Testis (tissue), 3 donors: ENCODE measurements around the gene VCX3B. TPM values are rescaled to one million over a fixed set of nuclear protein-coding genes. Genes with fewer than 3 reads are reported as not detected.

Source experiments
- DNase-seq: peaks from one replicate; pipeline ENCODE4 v3.0.0-alpha.2; 2019
- H3K27ac ChIP-seq, 2 donors: fragments of 200-600 bp; sonication (generic); one replicate each; pipeline ENCODE4 v1.5.1; 2019
- H3K27me3 ChIP-seq: fragments of 200-600 bp; sonication (generic); one replicate; pipeline ENCODE4 v1.5.1; 2019
- H3K36me3 ChIP-seq: fragments of 200-600 bp; sonication (generic); one replicate; pipeline ENCODE4 v1.5.1; 2017; ENCODE audit warnings: low read depth; ENCODE audit errors: missing control alignments
- H3K4me1 ChIP-seq: fragments of 200-600 bp; sonication (generic); one replicate; pipeline ENCODE4 v1.5.1; 2019
- H3K4me3 ChIP-seq, 2 donors: fragments of 200-600 bp; sonication (generic); one replicate each; pipeline ENCODE4 v1.5.1; 2017 to 2019
- H3K9me3 ChIP-seq: fragments of 200-600 bp; sonication (generic); one replicate; pipeline ENCODE4 v1.5.1; 2017
- POLR2A ChIP-seq: fragments of 450-650 bp; IDR thresholded peaks from one replicate; pipeline ENCODE4 v1.6.1; 2017; ENCODE audit warnings: antibody characterized with exemption, mild to moderate bottlenecking, moderate library complexity
- WGBS, 2 donors: methylation state at CpG; one replicate each; pipeline ENCODE4 v1.1.5; 2018; 5-methylcytosine and 5-hydroxymethylcytosine counted together
- intact Hi-C: fragments of 100-400 bp; cut with DNase I; formaldehyde crosslinking; loops from one replicate; pipeline ENCODE4 v1.15.1; 2023; ENCODE audit warnings: low total_unique reads
- polyA plus RNA-seq: library from polyadenylated mRNA; stranded (reverse); fragments of 350-450 nt; fragmentation: Illumina TruSeq; extraction: RNeasy Lipid Tissue Mini Kit (QIAGEN cat#74804); gene quantifications from one replicate; pipeline ENCODE4 v1.2.3, GENCODE V29; 2014; ENCODE audit warnings: low read depth, low replicate concordance; ENCODE audit not compliant: insufficient read depth
- total RNA-seq, 2 donors: library from RNA; depleted of rRNA; stranded (reverse); fragments of >200 nt; gene quantifications; one replicate each; pipeline ENCODE4 v1.2.3, GENCODE V29; 2016
- TF ChIP-seq, protein P1 (sequence below), 3 experiments: fragments of 450-650 bp in 2 of 3; fragments of 200-600 bp in 1 of 3; sonication (generic) in 1 of 3; IDR thresholded peaks; one replicate each; pipeline ENCODE4 v1.5.1; 2016 to 2019; ENCODE audit warnings: antibody characterized with exemption in 3 of 3, mild to moderate bottlenecking in 2 of 3, moderate library complexity in 1 of 3

VCX3B gene
- total and polyA plus RNA-seq, 3 donors from 2014 or later, result 31.3 to 91.3 (median 44.0) TPM

DNA sequence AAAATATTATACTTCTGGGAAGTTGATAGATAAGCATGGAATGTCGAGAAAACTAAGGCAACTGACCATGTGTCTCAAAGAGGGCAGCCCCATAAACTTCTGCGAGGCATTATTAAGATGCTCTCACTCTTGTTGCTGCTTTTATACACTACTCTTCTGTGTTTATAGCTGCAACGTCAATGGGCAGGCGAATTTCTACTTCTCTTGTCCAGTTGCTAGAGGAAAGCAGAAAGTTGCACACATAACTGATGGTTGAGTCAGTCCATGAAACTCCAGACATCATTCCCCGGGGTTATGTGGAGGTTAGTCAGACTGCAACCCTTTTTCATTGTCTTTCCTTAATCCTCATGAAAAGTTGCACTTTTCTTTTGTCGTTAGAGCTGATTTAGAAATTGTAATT is 39.8 kb downstream of the VCX3B start:
- intact Hi-C loops, result no loop called here
- Histone ChIP-seq H3K9me3 (no peaks in the 10 kb centered on the region), H3K36me3 (no peaks in the 10 kb centered on the region), H3K27me3 (no peaks in the 10 kb centered on the region), H3K4me1 (no peaks in the 10 kb centered on the region), H3K4me3 (no peak overlapping the region), H3K27ac (no peak overlapping the region)
- 71 to 75% methylated on average over 6 of the region's 6 CpGs for WGBS, 2 donors
- TF ChIP-seq, protein P1, sequence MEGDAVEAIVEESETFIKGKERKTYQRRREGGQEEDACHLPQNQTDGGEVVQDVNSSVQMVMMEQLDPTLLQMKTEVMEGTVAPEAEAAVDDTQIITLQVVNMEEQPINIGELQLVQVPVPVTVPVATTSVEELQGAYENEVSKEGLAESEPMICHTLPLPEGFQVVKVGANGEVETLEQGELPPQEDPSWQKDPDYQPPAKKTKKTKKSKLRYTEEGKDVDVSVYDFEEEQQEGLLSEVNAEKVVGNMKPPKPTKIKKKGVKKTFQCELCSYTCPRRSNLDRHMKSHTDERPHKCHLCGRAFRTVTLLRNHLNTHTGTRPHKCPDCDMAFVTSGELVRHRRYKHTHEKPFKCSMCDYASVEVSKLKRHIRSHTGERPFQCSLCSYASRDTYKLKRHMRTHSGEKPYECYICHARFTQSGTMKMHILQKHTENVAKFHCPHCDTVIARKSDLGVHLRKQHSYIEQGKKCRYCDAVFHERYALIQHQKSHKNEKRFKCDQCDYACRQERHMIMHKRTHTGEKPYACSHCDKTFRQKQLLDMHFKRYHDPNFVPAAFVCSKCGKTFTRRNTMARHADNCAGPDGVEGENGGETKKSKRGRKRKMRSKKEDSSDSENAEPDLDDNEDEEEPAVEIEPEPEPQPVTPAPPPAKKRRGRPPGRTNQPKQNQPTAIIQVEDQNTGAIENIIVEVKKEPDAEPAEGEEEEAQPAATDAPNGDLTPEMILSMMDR (IDR thresholded peaks at IDR 0.05), result no peak
- TF ChIP-seq POLR2A, result no peak
- no peak for DNase-seq
